ENCODE data around the gene CFAP161.

Gene CFAP161

GRCh38 chr15:81182031-81182755 lies 48.1 kb downstream of the CFAP161 start:
- DNase-seq: no peak
- no peak for TF ChIP-seq CTCF (IDR thresholded peaks at IDR 0.05; ENCODE audit: low read depth, low read length)
- no peak overlapping the region for H3K4me3 ChIP-seq (ENCODE audit: low read depth, low read length)
- no peaks in the 10 kb centered on the region for H3K4me1 ChIP-seq
- H3K27me3 ChIP-seq: no peaks in the 10 kb centered on the region; the same call in 1 of the 2 replicates
- no peaks in the 10 kb centered on the region for H3K36me3 ChIP-seq
- no peaks in the 10 kb centered on the region for H3K9me3 ChIP-seq

GRCh38 chr15:81182756-81183438 lies 48.8 kb downstream of the CFAP161 start:
- TF ChIP-seq CTCF (IDR thresholded peaks at IDR 0.05; ENCODE audit: low read depth, low read length): no peak
- no peak for DNase-seq
- Histone ChIP-seq H3K4me1 (no peaks in the 10 kb centered on the region), H3K36me3 (no peaks in the 10 kb centered on the region), H3K4me3 (ENCODE audit: low read depth, low read length) (no peak overlapping the region), H3K27me3 (no peaks in the 10 kb centered on the region; the same call in 1 of the 2 replicates), H3K9me3 (no peaks in the 10 kb centered on the region)

GRCh38 chr15:81183439-81183775 lies 49.3 kb downstream of the CFAP161 start:
- no peak for DNase-seq
- Histone ChIP-seq H3K4me3 (ENCODE audit: low read depth, low read length) (no peak overlapping the region), H3K27me3 (no peaks in the 10 kb centered on the region; the same call in 1 of the 2 replicates), H3K4me1 (no peaks in the 10 kb centered on the region), H3K9me3 (no peaks in the 10 kb centered on the region), H3K36me3 (no peaks in the 10 kb centered on the region)
- no peak for TF ChIP-seq CTCF (IDR thresholded peaks at IDR 0.05; ENCODE audit: low read depth, low read length)

DNA sequence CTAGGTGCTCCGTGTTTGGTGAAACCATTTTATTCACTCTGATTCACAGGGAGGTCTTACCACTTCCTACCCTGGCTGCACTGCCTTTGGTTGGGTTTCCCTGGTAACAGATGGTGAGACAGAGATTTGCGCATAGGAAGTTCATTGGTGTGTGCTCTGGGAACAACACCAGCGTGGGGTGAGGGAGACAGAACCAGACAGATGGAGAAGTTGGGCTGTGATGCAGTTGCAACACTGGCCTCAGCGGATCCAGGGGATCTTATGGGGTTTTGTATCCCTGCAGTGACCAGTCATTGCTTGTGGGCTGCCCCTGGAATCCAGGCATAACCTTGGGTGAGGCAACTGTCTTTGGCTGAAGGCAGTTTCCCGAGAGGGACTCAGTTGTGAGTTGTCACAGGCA lies 50.1 kb downstream of the CFAP161 start:
- DNase-seq: no peak
- Histone ChIP-seq H3K36me3 (no peaks in the 10 kb centered on the region), H3K4me1 (no peaks in the 10 kb centered on the region), H3K27me3 (no peaks in the 10 kb centered on the region; the same call in 1 of the 2 replicates), H3K9me3 (no peaks in the 10 kb centered on the region), H3K4me3 (ENCODE audit: low read depth, low read length) (no peak overlapping the region)
- no peak for TF ChIP-seq CTCF (IDR thresholded peaks at IDR 0.05; ENCODE audit: low read depth, low read length)

DNA sequence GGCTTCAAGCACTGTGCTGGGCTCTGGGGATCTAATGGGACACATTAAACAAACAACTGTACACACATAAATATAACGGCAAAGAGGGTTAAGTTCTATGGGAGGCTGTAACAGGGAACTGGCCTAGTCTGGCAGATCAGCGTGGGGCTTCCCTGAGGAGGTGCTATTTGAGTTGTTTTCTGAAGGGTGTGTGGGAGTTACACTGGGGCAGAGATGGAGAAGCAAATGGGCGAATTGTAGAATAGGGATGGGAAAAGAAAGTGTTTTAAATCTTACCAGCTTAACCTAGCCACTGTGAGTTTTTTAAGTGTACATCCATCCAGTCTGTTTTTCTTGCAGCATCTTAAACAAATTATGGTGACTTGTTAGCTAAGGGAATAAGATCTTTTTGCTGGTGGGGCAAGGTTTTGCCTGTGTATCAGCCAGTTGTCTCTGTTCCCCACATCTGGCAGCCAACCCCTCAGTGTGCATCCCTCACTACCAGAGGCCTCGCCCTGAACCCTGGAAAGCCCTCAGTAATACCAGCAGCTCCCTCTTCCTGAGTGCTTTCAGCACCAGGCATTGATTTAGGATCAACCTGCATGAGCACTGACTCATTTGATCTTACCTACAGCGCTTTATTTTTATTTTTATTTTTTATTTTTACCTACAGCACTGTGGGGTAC lies 51.7 kb downstream of the CFAP161 start:
- H3K36me3 ChIP-seq: no peaks in the 10 kb centered on the region
- no peak overlapping the region for H3K4me3 ChIP-seq (ENCODE audit: low read depth, low read length)
- TF ChIP-seq CTCF (IDR thresholded peaks at IDR 0.05; ENCODE audit: low read depth, low read length): no peak
- no peaks in the 10 kb centered on the region for H3K9me3 ChIP-seq
- H3K4me1 ChIP-seq: no peaks in the 10 kb centered on the region
- no peak for DNase-seq
- H3K27me3 ChIP-seq: no peaks in the 10 kb centered on the region; the same call in 1 of the 2 replicates
